AG09309 (cell line): Measurements from ENCODE around the gene CSHL1.
"Not testable (repeated sequence)": the region's sequence is repeated elsewhere in the genome, so short reads cannot be mapped to it uniquely, and the experiment has no call there.

Experiments used
- DNase-seq: peaks from one replicate; pipeline ENCODE4 v3.0.0-alpha.2; 2010; ENCODE audit warnings: low read depth
- H3K4me3 ChIP-seq: 2 replicates; pipeline ENCODE4 v1.5.1; 2011; ENCODE audit warnings: mild to moderate bottlenecking, low read depth, low read length, moderate library complexity; ENCODE audit not compliant: control insufficient read depth
- TF ChIP-seq, protein P1 (sequence below): IDR thresholded peaks from 2 replicates; pipeline ENCODE4 v1.5.1; 2011; ENCODE audit warnings: mild to moderate bottlenecking, low read depth, low read length, inconsistent platforms; ENCODE audit not compliant: insufficient read depth, control insufficient read depth; ENCODE audit errors: missing control alignments

Gene CSHL1

DNA sequence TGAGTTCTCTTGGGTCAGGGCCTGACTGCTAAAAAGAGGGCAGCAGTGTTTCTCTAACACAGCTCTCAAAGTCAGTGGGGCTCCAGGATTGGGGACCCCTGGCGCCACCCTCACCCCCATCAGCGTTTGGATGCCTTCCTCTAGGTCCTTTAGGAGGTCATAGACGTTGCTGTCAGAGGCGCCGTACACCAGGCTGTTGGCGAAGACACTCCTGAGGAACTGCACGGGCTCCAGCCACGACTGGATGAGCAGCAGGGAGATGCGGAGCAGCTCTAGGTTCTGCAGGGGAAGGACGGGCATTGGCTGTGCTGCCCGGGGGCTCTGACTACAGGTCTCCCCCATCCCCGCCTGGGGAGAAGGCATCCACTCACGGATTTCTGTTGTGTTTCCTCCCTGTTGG is 6.6 kb upstream of the CSHL1 start:
- no peak overlapping the region for H3K4me3 ChIP-seq
- DNase-seq = no peak
- TF ChIP-seq, protein P1, sequence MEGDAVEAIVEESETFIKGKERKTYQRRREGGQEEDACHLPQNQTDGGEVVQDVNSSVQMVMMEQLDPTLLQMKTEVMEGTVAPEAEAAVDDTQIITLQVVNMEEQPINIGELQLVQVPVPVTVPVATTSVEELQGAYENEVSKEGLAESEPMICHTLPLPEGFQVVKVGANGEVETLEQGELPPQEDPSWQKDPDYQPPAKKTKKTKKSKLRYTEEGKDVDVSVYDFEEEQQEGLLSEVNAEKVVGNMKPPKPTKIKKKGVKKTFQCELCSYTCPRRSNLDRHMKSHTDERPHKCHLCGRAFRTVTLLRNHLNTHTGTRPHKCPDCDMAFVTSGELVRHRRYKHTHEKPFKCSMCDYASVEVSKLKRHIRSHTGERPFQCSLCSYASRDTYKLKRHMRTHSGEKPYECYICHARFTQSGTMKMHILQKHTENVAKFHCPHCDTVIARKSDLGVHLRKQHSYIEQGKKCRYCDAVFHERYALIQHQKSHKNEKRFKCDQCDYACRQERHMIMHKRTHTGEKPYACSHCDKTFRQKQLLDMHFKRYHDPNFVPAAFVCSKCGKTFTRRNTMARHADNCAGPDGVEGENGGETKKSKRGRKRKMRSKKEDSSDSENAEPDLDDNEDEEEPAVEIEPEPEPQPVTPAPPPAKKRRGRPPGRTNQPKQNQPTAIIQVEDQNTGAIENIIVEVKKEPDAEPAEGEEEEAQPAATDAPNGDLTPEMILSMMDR = no peak

DNA sequence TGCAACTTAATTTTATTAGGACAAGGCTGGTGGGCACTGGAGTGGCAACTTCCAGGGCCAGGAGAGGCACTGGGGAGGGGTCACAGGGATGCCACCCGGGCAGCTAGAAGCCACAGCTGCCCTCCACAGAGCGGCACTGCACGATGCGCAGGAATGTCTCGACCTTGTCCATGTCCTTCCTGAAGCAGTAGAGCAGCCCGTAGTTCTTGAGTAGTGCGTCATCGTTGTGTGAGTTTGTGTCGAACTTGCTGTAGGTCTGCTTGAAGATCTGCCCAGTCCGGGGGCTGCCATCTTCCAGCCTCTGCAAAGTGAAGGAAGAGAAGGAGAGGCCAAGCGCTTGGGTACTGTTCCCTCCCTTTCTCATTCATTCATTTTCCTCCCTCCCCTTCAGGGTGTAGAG is 6.1 kb upstream of the CSHL1 start:
- DNase-seq, H3K4me3 ChIP-seq: not testable (repeated sequence)

DNA sequence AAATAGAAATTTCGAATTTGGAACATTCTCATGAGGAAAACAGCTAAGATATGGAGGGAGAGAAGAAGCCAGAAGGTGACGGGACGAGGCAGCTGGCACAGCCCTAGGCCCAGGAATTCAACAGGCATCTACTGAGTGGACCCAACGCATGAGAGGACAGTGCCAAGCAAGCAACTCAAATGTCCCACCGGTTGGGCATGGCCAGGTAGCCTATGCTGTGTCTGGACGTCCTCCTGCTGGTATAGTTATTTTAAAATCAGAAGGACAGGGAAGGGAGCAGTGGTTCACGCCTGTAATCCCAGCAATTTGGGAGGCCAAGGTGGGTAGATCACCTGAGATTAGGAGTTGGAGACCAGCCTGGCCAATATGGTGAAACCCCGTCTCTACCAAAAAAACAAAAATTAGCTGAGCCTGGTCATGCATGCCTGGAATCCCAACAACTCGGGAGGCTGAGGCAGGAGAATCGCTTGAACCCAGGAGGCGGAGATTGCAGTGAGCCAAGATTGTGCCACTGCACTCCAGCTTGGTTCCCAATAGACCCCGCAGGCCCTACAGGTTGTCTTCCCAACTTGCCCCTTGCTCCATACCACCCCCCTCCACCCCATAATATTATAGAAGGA is 5.6 kb upstream of the CSHL1 start:
- TF ChIP-seq, protein P1 = no peak

DNA sequence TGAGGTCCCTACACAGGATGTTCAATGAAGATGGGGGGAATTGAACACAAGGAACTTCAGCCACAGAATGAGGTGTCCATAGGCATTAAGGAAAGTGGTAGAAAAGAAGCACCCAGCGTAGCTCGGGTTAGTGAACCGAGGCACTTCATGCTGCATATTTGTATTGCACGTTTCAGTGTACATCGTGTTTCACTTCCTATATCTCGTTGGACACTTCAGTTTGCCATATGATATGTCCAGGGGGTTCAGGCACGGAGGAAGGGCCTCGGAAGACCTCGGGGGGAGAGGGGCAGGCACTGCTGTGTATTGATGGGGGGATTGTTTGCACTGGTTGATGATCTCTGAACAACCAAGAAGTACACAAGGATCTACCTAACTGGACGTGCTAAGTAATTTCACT is 4.7 kb upstream of the CSHL1 start:
- H3K4me3 ChIP-seq, DNase-seq: not testable (repeated sequence)

More for the DNA sequence above, 5.6 kb upstream of the CSHL1 start:
- no peak for DNase-seq
- no peak overlapping the region for H3K4me3 ChIP-seq

DNA sequence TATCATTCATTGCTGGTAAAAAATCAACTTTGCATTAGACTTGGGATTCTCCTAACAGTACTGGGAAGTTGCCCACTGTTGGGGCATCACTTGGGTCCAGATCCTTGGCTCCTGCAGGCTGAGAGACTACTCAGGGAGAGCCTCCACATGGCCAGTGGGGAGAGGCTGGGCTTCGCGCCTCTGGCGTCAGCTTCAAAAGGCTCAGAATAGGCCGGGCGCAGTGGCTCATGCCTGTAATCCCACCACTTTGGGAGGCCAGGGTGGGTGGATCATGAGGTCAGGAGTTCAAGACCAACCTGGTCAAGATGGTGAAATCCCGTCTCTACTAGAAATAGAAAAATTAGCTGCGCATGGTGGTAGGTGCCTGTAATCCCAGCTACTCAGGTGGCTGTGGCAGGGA is 3.4 kb upstream of the CSHL1 start:
- H3K4me3 ChIP-seq = no peak overlapping the region
- TF ChIP-seq, protein P1 = no peak

DNA sequence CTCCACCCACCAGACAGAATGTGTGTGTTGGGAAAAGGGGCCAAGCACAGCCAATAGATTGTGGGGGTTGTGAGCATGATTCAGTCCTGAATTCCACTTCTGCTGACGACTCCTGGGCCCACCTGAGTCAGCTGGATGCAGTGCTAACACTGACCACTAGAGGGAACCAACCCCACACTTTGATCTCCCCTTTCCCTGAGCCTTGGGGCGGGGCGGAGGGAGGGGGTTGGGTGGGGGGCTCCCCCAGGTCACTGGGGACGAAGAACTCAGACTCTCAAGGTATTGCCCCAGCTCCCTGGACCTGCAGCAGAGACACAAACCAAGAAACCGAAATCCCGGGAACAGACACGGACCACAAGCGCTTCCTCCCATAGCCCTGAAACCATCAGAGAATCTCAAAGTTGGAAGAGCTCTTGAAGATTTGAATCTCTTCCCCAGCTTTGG is 621 bp upstream of the CSHL1 start:
- DNase-seq = no peak
- H3K4me3 ChIP-seq = no peak overlapping the region
- TF ChIP-seq, protein P1 = peak; percentile 78

More for the DNA sequence above, 3.4 kb upstream of the CSHL1 start:
- no peak for DNase-seq

DNA sequence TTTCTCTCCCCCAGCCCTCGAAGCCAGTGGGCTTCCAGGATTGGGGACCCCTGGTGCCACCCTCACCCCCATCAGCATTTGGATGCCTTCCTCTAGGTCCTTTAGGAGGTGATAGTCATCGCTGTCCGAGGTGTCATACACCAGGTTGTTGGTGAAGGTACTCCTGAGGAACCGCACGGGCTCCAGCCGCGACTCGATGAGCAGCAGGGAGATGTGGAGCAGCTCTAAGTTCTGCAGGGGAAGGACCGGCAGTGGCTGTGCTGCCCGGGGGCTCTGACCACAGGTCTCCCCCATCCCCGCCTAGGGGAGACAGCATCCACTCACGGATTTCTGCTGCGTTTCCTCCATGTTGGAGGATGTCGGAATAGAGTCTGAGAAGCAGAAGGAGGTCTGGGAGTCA is 962 bp downstream of the CSHL1 start:
- no peak overlapping the region for H3K4me3 ChIP-seq
- no peak for DNase-seq
- TF ChIP-seq, protein P1 = no peak

DNA sequence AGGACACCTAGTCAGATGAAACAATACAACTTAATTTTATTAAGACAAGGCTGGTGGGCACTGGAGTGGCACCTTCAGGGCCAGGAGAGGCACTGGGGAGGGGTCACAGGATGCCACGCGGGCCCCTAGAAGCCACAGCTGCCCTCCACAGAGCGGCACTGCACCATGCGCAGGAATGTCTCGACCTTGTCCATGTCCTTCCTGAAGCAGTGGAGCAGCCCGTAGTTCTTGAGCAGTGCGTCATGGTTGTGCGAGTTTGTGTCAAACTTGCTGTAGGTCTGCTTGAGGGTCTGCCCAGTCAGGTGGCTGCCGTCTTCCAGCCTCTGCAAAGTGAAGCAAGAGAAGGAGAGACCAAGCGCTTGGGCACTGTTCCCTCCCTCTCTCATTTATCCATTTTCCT is 1.5 kb downstream of the CSHL1 start:
- not testable (repeated sequence) for DNase-seq, H3K4me3 ChIP-seq
